HG02610 (cell line): ENCODE data around the gene IL24.

ENCODE experiments used
- ATAC-seq: cut with Tn5 transposase; IDR thresholded peaks from one replicate; pipeline ENCODE4 v1.9.1; 2021; ENCODE audit warnings: mild to moderate bottlenecking, moderate library complexity; ENCODE audit not compliant: unreplicated experiment

IL24 gene

GRCh38 chr1:206878456-206878855 lies 18.8 kb upstream of the IL24 start:
- ATAC-seq = no peak

- no peak for ATAC-seq
Observed at GRCh38 chr1:206880314-206880713, 16.9 kb upstream of the IL24 start.

GRCh38 chr1:206882555-206882954 lies 14.7 kb upstream of the IL24 start:
- no peak for ATAC-seq

- no peak for ATAC-seq
Observed at GRCh38 chr1:206883160-206883559, 14.1 kb upstream of the IL24 start.

GRCh38 chr1:206883876-206884275 lies 13.4 kb upstream of the IL24 start:
- no peak for ATAC-seq

GRCh38 chr1:206885341-206886060 lies 11.7 kb upstream of the IL24 start:
- no peak for ATAC-seq

- no peak for ATAC-seq
Observed at GRCh38 chr1:206886831-206887230, 10.4 kb upstream of the IL24 start.

- no peak for ATAC-seq
Observed at GRCh38 chr1:206887701-206888100, 9.5 kb upstream of the IL24 start.

- ATAC-seq = no peak
Observed at GRCh38 chr1:206890125-206891060, 6.8 kb upstream of the IL24 start.

- no peak for ATAC-seq
Observed at GRCh38 chr1:206891412-206891811, 5.8 kb upstream of the IL24 start.

GRCh38 chr1:206892351-206892984 lies 4.8 kb upstream of the IL24 start:
- ATAC-seq = no peak

- ATAC-seq = no peak
Observed at GRCh38 chr1:206893380-206893779, 3.9 kb upstream of the IL24 start.

- ATAC-seq = no peak
Observed at GRCh38 chr1:206895325-206895724, 1.9 kb upstream of the IL24 start.

- no peak for ATAC-seq
Observed at GRCh38 chr1:206895837-206896242, 1.4 kb upstream of the IL24 start.

GRCh38 chr1:206896261-206896660 lies 982 bp upstream of the IL24 start:
- no peak for ATAC-seq

- ATAC-seq = no peak
Observed at GRCh38 chr1:206898089-206898914, 1.1 kb downstream of the IL24 start.

GRCh38 chr1:206898915-206899431 lies 1.7 kb downstream of the IL24 start:
- no peak for ATAC-seq

GRCh38 chr1:206899717-206900116 lies 2.5 kb downstream of the IL24 start:
- no peak for ATAC-seq

GRCh38 chr1:206900149-206900548 lies 2.9 kb downstream of the IL24 start:
- ATAC-seq = no peak

GRCh38 chr1:206901944-206902343 lies 4.7 kb downstream of the IL24 start:
- no peak for ATAC-seq
